SK-N-MC (cell line): ENCODE measurements around the gene CPXM2.

Experiments
- DNase-seq: peaks from one replicate; pipeline ENCODE4 v3.0.0-alpha.2; 2011; ENCODE audit warnings: low read depth, low spot score
- H3K27ac ChIP-seq: fragments of 200-600 bp; sonication (generic); 2 replicates; pipeline ENCODE4 v1.5.1; 2016; ENCODE audit warnings: mixed run types
- H3K36me3 ChIP-seq: fragments of 200-600 bp; sonication (generic); 2 replicates; pipeline ENCODE4 v1.6.1; 2017; ENCODE audit warnings: antibody characterized with exemption, low read length, mixed read lengths; ENCODE audit not compliant: insufficient read depth
- H3K4me3 ChIP-seq: fragments of 200-600 bp; sonication (generic); 2 replicates; pipeline ENCODE4 v1.5.1; 2016
- H3K9ac ChIP-seq: fragments of 200-600 bp; sonication (generic); 2 replicates; pipeline ENCODE4 v1.8.0; 2017; ENCODE audit warnings: mixed run types, mixed read lengths; ENCODE audit not compliant: insufficient read length
- H3K9me3 ChIP-seq: fragments of 200-600 bp; sonication (generic); 2 replicates; pipeline ENCODE4 v1.6.1; 2017; ENCODE audit warnings: low read depth, mild to moderate bottlenecking, antibody characterized with exemption, low read length, moderate library complexity, mixed read lengths
- EZH2 ChIP-seq: fragments of 200-600 bp; sonication (generic); IDR thresholded peaks from one replicate; pipeline ENCODE4 v1.6.1; 2017; ENCODE audit warnings: antibody characterized with exemption
- FOXP2 ChIP-seq: optimal IDR thresholded peaks from 2 replicates; pipeline ENCODE3; 2011; ENCODE audit warnings: mild to moderate bottlenecking, moderate library complexity; ENCODE audit not compliant: insufficient read depth; ENCODE audit errors: extremely low read length, control extremely low read depth
- POLR2AphosphoS5 ChIP-seq: IDR thresholded peaks from 2 replicates; pipeline ENCODE4 v1.6.1; 2012; ENCODE audit warnings: mild to moderate bottlenecking, low read depth, low read length, borderline replicate concordance

The CPXM2 gene

GRCh38 chr10:123840714-123841113 lies 50.9 kb downstream of the CPXM2 start:
- no peak overlapping the region for H3K9ac ChIP-seq
- no peak overlapping the region for H3K4me3 ChIP-seq
- no peak overlapping the region for H3K27ac ChIP-seq
- DNase-seq = no peak
- TF ChIP-seq EZH2 (no peak), FOXP2 (no peak), POLR2AphosphoS5 (no peak)
- no peaks in the 10 kb centered on the region for H3K9me3 ChIP-seq
- no peaks in the 10 kb centered on the region for H3K36me3 ChIP-seq

GRCh38 chr10:123838596-123839310 lies 52.9 kb downstream of the CPXM2 start:
- H3K27ac ChIP-seq = no peak overlapping the region
- H3K9ac ChIP-seq = no peak overlapping the region

DNA sequence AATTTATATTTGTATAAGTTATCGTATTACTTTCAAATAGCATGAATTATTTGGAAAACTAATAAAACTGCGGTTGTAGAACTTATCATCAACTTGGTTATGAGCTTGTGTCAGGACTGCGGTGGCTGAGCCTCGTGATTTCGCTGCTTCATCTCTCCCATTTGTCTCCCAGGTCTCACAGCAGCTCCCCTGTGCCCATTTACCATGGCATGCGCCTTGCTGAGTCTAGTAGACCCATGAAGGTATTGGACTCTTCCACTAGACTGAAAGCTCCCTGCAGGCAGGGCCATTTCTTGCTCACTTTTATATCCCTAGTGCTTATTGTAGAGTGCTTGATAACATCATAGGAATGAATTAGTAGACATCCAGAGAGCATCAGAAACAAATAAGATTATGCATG lies 53.9 kb downstream of the CPXM2 start:
- H3K9me3 ChIP-seq = no peaks in the 10 kb centered on the region
- no peak for DNase-seq
- H3K36me3 ChIP-seq = no peaks in the 10 kb centered on the region
- H3K4me3 ChIP-seq = no peak overlapping the region
- no peak overlapping the region for H3K9ac ChIP-seq
- TF ChIP-seq FOXP2 (no peak), POLR2AphosphoS5 (no peak), EZH2 (no peak)
- H3K27ac ChIP-seq = no peak overlapping the region

More at GRCh38 chr10:123838596-123839310, 52.9 kb downstream of the CPXM2 start:
- Histone ChIP-seq H3K4me3 (no peak overlapping the region), H3K36me3 (no peaks in the 10 kb centered on the region), H3K9me3 (no peaks in the 10 kb centered on the region)
- TF ChIP-seq FOXP2 (no peak), POLR2AphosphoS5 (no peak), EZH2 (no peak)
- DNase-seq = no peak

GRCh38 chr10:123836418-123837145 lies 55.0 kb downstream of the CPXM2 start:
- Histone ChIP-seq H3K9ac (no peak overlapping the region), H3K9me3 (no peaks in the 10 kb centered on the region), H3K36me3 (no peaks in the 10 kb centered on the region), H3K4me3 (no peak overlapping the region), H3K27ac (no peak overlapping the region)
- TF ChIP-seq POLR2AphosphoS5 = no peak
- TF ChIP-seq EZH2 = no peak
- no peak for TF ChIP-seq FOXP2
- DNase-seq = no peak

- Histone ChIP-seq H3K27ac (no peak overlapping the region), H3K9ac (no peak overlapping the region), H3K9me3 (no peaks in the 10 kb centered on the region), H3K4me3 (no peak overlapping the region), H3K36me3 (no peaks in the 10 kb centered on the region)
- TF ChIP-seq POLR2AphosphoS5 (no peak), EZH2 (no peak), FOXP2 (no peak)
- DNase-seq = no peak
These were observed 56.0 kb downstream of the CPXM2 start for GRCh38 chr10:123835575-123835974.

DNA sequence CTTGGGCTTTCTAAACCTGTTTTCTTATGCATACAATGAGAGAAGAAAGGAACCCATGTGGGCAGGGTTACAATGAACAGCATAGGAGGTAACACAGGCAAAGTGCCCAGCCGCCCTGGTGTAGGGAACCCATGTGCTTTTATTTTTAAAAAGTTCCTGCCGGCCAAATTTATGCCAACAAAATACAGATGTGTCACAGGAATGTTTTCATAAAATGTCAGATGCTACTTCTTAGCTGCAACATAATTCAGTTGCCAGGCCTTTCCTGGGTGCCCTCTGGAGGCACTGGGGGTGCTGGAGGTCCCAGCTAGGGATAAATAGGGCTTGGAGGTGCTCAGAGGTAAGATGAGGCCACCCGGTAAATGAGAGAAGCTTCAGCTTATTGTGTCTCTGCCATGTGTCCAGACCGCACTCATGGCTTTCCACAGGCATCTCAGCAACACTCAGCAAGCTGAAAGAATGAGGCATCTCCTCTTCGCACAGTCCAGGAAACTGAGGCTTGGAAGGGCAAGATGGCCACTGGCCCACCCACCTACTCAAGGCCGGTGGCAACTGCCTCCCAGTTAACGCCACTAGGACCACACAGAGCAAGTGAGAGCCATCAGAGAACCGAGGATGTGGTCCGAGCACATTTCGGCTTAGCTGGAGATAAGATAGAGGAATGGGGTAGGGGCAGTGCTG lies 58.3 kb downstream of the CPXM2 start:
- no peak for DNase-seq
- Histone ChIP-seq H3K4me3 (no peak overlapping the region), H3K27ac (no peak overlapping the region), H3K9me3 (no peaks in the 10 kb centered on the region), H3K36me3 (no peaks in the 10 kb centered on the region), H3K9ac (no peak overlapping the region)
- TF ChIP-seq EZH2 = no peak
- no peak for TF ChIP-seq POLR2AphosphoS5

DNA sequence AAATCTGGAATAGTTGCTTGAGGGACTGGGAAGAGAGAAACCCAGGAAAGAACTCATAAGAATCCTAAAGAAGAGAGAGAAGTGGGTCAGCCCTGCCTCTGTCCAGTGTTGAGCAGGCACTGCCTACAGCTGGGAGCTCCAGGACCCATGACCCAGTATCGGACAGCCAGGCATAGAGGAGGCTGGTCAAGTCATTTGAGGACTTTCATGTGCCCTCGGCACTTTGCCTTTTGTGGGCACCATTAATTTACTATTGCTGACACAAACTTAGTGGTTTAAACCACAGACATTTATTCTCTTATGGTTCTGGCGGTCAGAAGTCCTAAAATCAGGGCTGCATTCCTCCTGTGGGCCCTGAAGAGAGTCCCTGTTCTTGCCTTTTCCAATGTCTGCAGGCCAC lies 60.3 kb downstream of the CPXM2 start:
- Histone ChIP-seq H3K27ac (no peak overlapping the region), H3K36me3 (no peaks in the 10 kb centered on the region), H3K4me3 (no peak overlapping the region), H3K9me3 (no peaks in the 10 kb centered on the region), H3K9ac (no peak overlapping the region)
- TF ChIP-seq EZH2 (no peak), POLR2AphosphoS5 (no peak), FOXP2 (no peak)
- DNase-seq = no peak

GRCh38 chr10:123821136-123821535 lies 70.5 kb downstream of the CPXM2 start:
- no peak for TF ChIP-seq FOXP2
- TF ChIP-seq POLR2AphosphoS5 = no peak
- TF ChIP-seq EZH2 = no peak

More at GRCh38 chr10:123821136-123821535, 70.5 kb downstream of the CPXM2 start:
- DNase-seq = no peak
- Histone ChIP-seq H3K9ac (no peak overlapping the region), H3K9me3 (no peaks in the 10 kb centered on the region), H3K27ac (no peak overlapping the region), H3K4me3 (no peak overlapping the region), H3K36me3 (no peaks in the 10 kb centered on the region)
